ENCODE measurements around the gene EMX1. TPM values are rescaled to one million over a fixed set of nuclear protein-coding genes. Genes with fewer than 3 reads are reported as not detected.

Gene EMX1
- total and polyA plus RNA-seq, 2 of the 13 experiments (the other 11 are each of a cell fraction or from before 2014, with no cell fraction given), result 0.62 to 4.9 TPM

GRCh38 chr2:72975017-72975416, 57.7 kb downstream of the EMX1 start (continued):
- TF ChIP-seq MXD1 (CRISPR knock-in tag; IDR thresholded peaks at IDR 0.05) (no peak), GMEB1 (CRISPR knock-in tag; IDR thresholded peaks at IDR 0.05; ENCODE audit: borderline replicate concordance) (no peak), IKZF5 (CRISPR knock-in tag; IDR thresholded peaks at IDR 0.05) (no peak), ZNF780A (CRISPR knock-in tag; IDR thresholded peaks at IDR 0.05) (no peak), ATF7-NPFF (CRISPR knock-in tag; IDR thresholded peaks at IDR 0.05; ENCODE audit: low read depth) (no peak), FOSL2 (CRISPR knock-in tag; IDR thresholded peaks at IDR 0.05) (no peak), IRF9 (CRISPR knock-in tag; IDR thresholded peaks at IDR 0.05; ENCODE audit: borderline replicate concordance) (no peak), ZNF280B (CRISPR knock-in tag; IDR thresholded peaks at IDR 0.05; ENCODE audit: borderline replicate concordance) (no peak), ZNF24 (IDR thresholded peaks at IDR 0.05) (no peak)

Measured in HepG2 (cell line).